M059J (cell line): ENCODE measurements around the gene DIO3. TPM values are rescaled to one million over a fixed set of nuclear protein-coding genes. Genes with fewer than 3 reads are reported as not detected.

Experiments
- DNase-seq: peaks from one replicate; pipeline ENCODE4 v3.0.0-alpha.2; 2012; ENCODE audit warnings: low read depth
- total RNA-seq: library from RNA; depleted of rRNA; stranded (reverse); fragments of >200 nt; shearing (Covaris generic); gene quantifications from 2 replicates; pipeline ENCODE4 v1.2.3, GENCODE V29; 2014; rRNA removed

DIO3 gene
- total RNA-seq = not detected in 2 replicates

- no peak for DNase-seq
Observed at GRCh38 chr14:101561145-101561896, at the start of gene DIO3. Gene DIO3 (plus strand): TSS chr14:101561495.

- DNase-seq = no peak
Observed at GRCh38 chr14:101511620-101512375, 49.5 kb upstream of the DIO3 start.

GRCh38 chr14:101512376-101512695, 49.0 kb upstream of the DIO3 start:
- DNase-seq = no peak

- DNase-seq = no peak
Observed at GRCh38 chr14:101514136-101514535, 47.2 kb upstream of the DIO3 start.

- no peak for DNase-seq
Observed at GRCh38 chr14:101516401-101516800, 44.9 kb upstream of the DIO3 start.

GRCh38 chr14:101518611-101519473, 42.5 kb upstream of the DIO3 start:
- DNase-seq = no peak

- no peak for DNase-seq
Observed at GRCh38 chr14:101520621-101521472, 40.4 kb upstream of the DIO3 start.

- DNase-seq = no peak
Observed at GRCh38 chr14:101521473-101521915, 39.8 kb upstream of the DIO3 start.

GRCh38 chr14:101521978-101522377, 39.3 kb upstream of the DIO3 start:
- no peak for DNase-seq

GRCh38 chr14:101525640-101526527, 35.4 kb upstream of the DIO3 start:
- no peak for DNase-seq

- no peak for DNase-seq
Observed at GRCh38 chr14:101527987-101528386, 33.3 kb upstream of the DIO3 start.

- DNase-seq = no peak
Observed at GRCh38 chr14:101529079-101529478, 32.2 kb upstream of the DIO3 start.

- DNase-seq = no peak
Observed at GRCh38 chr14:101534198-101534597, 27.1 kb upstream of the DIO3 start.

GRCh38 chr14:101535232-101535631, 26.1 kb upstream of the DIO3 start:
- DNase-seq = no peak

GRCh38 chr14:101535701-101536207, 25.5 kb upstream of the DIO3 start:
- DNase-seq = no peak

- DNase-seq = no peak
Observed at GRCh38 chr14:101537286-101537685, 24.0 kb upstream of the DIO3 start.

- no peak for DNase-seq
Observed at GRCh38 chr14:101538878-101539277, 22.4 kb upstream of the DIO3 start.

GRCh38 chr14:101539880-101540279, 21.4 kb upstream of the DIO3 start:
- DNase-seq = no peak

GRCh38 chr14:101540481-101541462, 20.5 kb upstream of the DIO3 start:
- no peak for DNase-seq
